SK-N-SH (cell line): ENCODE results near the gene RPL19. TPM values are rescaled to one million over a fixed set of nuclear protein-coding genes. Genes with fewer than 3 reads are reported as not detected.

Experiments used
- CTCF ChIA-PET: fragments of 300-600, 350-600 bp; formaldehyde crosslinking; extraction: SDS; loops from one replicate; lab custom pipeline; 2021; lab: Yijun Ruan, JAX
- POLR2A ChIA-PET: fragments of 350-600 bp; sonication (Branson Sonifier 250); formaldehyde crosslinking; extraction: SDS; loops from one replicate; lab custom pipeline; 2020; ENCODE audit warnings: antibody characterized with exemption, inconsistent platforms; lab: Yijun Ruan, JAX
- DNase-seq: peaks from one replicate; pipeline ENCODE4 v3.0.0; 2012
- H2AFZ ChIP-seq: fragments of 200-600 bp; sonication (generic); 2 replicates; pipeline ENCODE4 v1.8.1; 2016; ENCODE audit warnings: antibody characterized with exemption, mild to moderate bottlenecking, low read depth
- H3F3A ChIP-seq: fragments of 200-600 bp; sonication (generic); replicated peaks from 2 replicates; pipeline ENCODE3; 2016; ENCODE audit warnings: antibody characterized with exemption, mild to moderate bottlenecking; ENCODE audit not compliant: insufficient read depth
- H3K27ac ChIP-seq, 2 experiments: fragments of 200-500 bp in 1 of 2; fragments of 200-600 bp in 1 of 2; sonication (Bioruptor generic) in 1 of 2; sonication (generic), shearing (Covaris generic) in 1 of 2; 2 replicates each; pipeline versions ENCODE4 v1.5.1 to v1.6.1; 2014 to 2016; ENCODE audit warnings: low read depth in 2 of 2, inconsistent platforms in 1 of 2, low read length in 1 of 2, mild to moderate bottlenecking in 1 of 2, mixed read lengths in 1 of 2
- H3K27me3 ChIP-seq: fragments of 200-600 bp; sonication (generic), shearing (Covaris generic); 2 replicates; pipeline ENCODE4 v1.6.1; 2016; ENCODE audit warnings: mixed run types; ENCODE audit not compliant: insufficient read depth
- H3K36me3 ChIP-seq, 2 experiments: fragments of 200-500 bp in 1 of 2; fragments of 200-600 bp in 1 of 2; sonication (Bioruptor generic) in 1 of 2; sonication (generic) in 1 of 2; replicated peaks in 1 of 2; 2 replicates each; pipeline versions ENCODE3 to v1.5.1; 2014 to 2016; ENCODE audit warnings: low read length in 1 of 2, mild to moderate bottlenecking in 1 of 2; ENCODE audit not compliant: insufficient read depth in 2 of 2, control insufficient read depth in 1 of 2
- H3K4me1 ChIP-seq, 2 experiments: fragments of 200-500 bp in 1 of 2; fragments of 200-600 bp in 1 of 2; sonication (Bioruptor generic) in 1 of 2; sonication (generic), shearing (Covaris generic) in 1 of 2; 2 replicates each; pipeline versions ENCODE4 v1.5.1 to v1.6.1; 2014 to 2016; ENCODE audit warnings: low read depth in 1 of 2, low read length in 1 of 2, mixed run types in 1 of 2; ENCODE audit not compliant: insufficient read depth in 2 of 2, control insufficient read depth in 1 of 2
- H3K4me2 ChIP-seq: fragments of 200-600 bp; sonication (generic), shearing (Covaris generic); 2 replicates; pipeline ENCODE4 v1.6.1; 2017; ENCODE audit warnings: mixed run types
- H3K4me3 ChIP-seq, 2 experiments: fragments of 200-500 bp in 1 of 2; fragments of 200-600 bp in 1 of 2; sonication (Bioruptor generic) in 1 of 2; sonication (generic), shearing (Covaris generic) in 1 of 2; 2 replicates each; pipeline versions ENCODE4 v1.5.1 to v1.8.1; 2014 to 2016; ENCODE audit warnings: low read depth in 2 of 2, inconsistent platforms in 1 of 2, low read length in 1 of 2, mild to moderate bottlenecking in 1 of 2, mixed read lengths in 1 of 2, moderate library complexity in 1 of 2
- H3K79me2 ChIP-seq: fragments of 200-600 bp; sonication (generic); 2 replicates; pipeline ENCODE4 v1.8.1; 2017; ENCODE audit warnings: mild to moderate bottlenecking; ENCODE audit not compliant: insufficient read depth
- H3K9ac ChIP-seq: fragments of 200-600 bp; sonication (generic); 2 replicates; pipeline ENCODE4 v1.6.1; 2017; ENCODE audit warnings: mixed run types
- H3K9me2 ChIP-seq: fragments of 200-600 bp; sonication (generic); 2 replicates; pipeline ENCODE4 v1.6.1; 2017; ENCODE audit warnings: mixed run types
- H3K9me3 ChIP-seq: fragments of 200-600 bp; sonication (generic); 2 replicates; pipeline ENCODE4 v1.6.1; 2017; ENCODE audit warnings: mixed run types, mild to moderate bottlenecking, moderate library complexity
- H4K20me1 ChIP-seq: fragments of 200-600 bp; sonication (generic); 2 replicates; pipeline ENCODE4 v1.6.1; 2017; ENCODE audit warnings: mild to moderate bottlenecking, mixed run types; ENCODE audit not compliant: insufficient read depth
- FOXM1 ChIP-seq: IDR thresholded peaks from 2 replicates; pipeline ENCODE4 v1.4.0; 2012; ENCODE audit warnings: low read depth, mild to moderate bottlenecking
- GABPA ChIP-seq: IDR thresholded peaks from 2 replicates; pipeline ENCODE4 v1.4.0; 2012; ENCODE audit warnings: low read depth, mild to moderate bottlenecking
- GATA2 ChIP-seq: sonication (generic); formaldehyde crosslinking; IDR thresholded peaks from 2 replicates; pipeline ENCODE4 v1.5.0; 2020; ENCODE audit warnings: mild to moderate bottlenecking, missing genetic modification reagents
- MEF2A ChIP-seq: IDR thresholded peaks from 2 replicates; pipeline ENCODE4 v1.4.0; 2012; ENCODE audit warnings: low read depth, borderline replicate concordance
- NFIC ChIP-seq: IDR thresholded peaks from 2 replicates; pipeline ENCODE4 v1.4.0; 2012; ENCODE audit warnings: borderline replicate concordance
- RAD21 ChIP-seq: IDR thresholded peaks from 2 replicates; pipeline ENCODE4 v1.6.1; 2012; ENCODE audit warnings: mild to moderate bottlenecking, low read length
- SIN3A ChIP-seq: IDR thresholded peaks from 2 replicates; pipeline ENCODE4 v1.6.1; 2012; ENCODE audit warnings: low read depth, mild to moderate bottlenecking, low read length, moderate library complexity, borderline replicate concordance
- TCF12 ChIP-seq: IDR thresholded peaks from 2 replicates; pipeline ENCODE4 v1.4.0; 2012
- TEAD4 ChIP-seq: IDR thresholded peaks from 2 replicates; pipeline ENCODE4 v1.4.0; 2012; ENCODE audit warnings: mild to moderate bottlenecking, borderline replicate concordance; ENCODE audit not compliant: insufficient read depth
- YY1 ChIP-seq: IDR thresholded peaks from 2 replicates; pipeline ENCODE4 v1.4.0; 2012; ENCODE audit warnings: low read depth, mild to moderate bottlenecking
- WGBS: methylation state at CpG from one replicate; pipeline ENCODE4 v1.1.6; 2017; ENCODE audit warnings: low lambda C conversion rate; 5-methylcytosine and 5-hydroxymethylcytosine counted together
- polyA plus RNA-seq, 3 experiments: library from polyadenylated mRNA; depleted of rRNA; stranded (reverse); fragments of >200 nt; gene quantifications; 2 replicates each; pipeline ENCODE4 v1.2.3, GENCODE V29; 2012
- TF ChIP-seq, protein P1 (sequence below): fragments of 200-600 bp; sonication (generic); IDR thresholded peaks from 2 replicates; pipeline ENCODE4 v1.6.1; 2017; ENCODE audit warnings: antibody characterized with exemption, mild to moderate bottlenecking, moderate library complexity
- TF ChIP-seq, protein P2 (sequence below): fragments of 150-350 bp; IDR thresholded peaks from 2 replicates; pipeline ENCODE4 v1.6.1; 2016; ENCODE audit warnings: mild to moderate bottlenecking, low read depth, low read length
- TF ChIP-seq, protein P3 (sequence below): fragments of 150-350 bp; IDR thresholded peaks from 2 replicates; pipeline ENCODE4 v1.6.1; 2017; ENCODE audit warnings: antibody characterized with exemption, low read length, low read depth, borderline replicate concordance
- TF ChIP-seq, protein P4 (sequence below): IDR thresholded peaks from 2 replicates; pipeline ENCODE4; 2012

Gene RPL19
- polyA plus RNA-seq, 1 of the 3 experiments (the other 2 are of a cell fraction): 3,473 TPM

DNA sequence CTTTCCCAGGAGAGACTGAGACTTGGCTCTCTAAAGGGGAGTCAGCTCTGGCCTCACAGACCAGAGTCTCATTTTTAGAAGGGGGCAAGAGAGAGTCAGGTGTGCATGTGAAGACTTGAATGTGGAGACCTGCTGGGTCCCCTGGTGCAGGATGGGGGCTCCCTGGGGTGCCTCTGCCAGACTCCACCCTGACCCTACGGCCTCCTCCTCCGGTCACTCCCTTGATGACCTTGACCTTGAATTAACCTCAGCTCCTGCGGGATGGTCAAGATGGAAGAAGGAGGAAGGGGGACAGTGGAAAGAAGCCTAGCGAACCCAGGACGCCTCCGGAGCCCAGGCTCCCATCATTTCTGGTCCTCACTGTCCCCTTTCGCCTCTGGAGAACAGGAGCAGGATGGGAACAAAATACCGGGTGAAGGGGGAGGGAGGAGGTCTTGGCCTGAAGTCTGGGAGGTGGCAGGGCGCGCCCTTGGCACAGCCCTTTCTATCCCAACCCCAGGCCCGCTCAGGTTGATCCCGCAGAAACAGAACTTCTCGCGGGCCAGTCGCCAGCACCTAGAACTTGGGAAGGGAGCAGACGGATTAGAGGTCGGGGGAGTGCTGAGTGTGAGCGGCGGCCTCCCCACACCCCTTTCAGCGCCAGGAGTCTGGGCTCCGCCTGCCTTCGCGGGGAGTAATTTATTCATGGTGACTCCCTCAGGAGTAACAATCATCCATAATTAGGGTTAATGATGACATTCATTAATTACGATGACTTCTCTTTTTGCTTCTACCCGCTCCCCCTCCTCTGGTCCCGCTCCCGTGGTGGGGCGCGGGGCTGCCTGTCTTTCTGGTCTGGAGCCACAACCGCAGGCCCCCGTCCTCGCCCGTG, 24.1 kb downstream of the RPL19 start:
- H3K27me3 ChIP-seq: no peaks in the 10 kb centered on the region
- CTCF ChIA-PET: interaction anchor here (1.1 to 3.9 kb wide), 7 partner anchors 8 to 23 kb away, joined by 3 to 31 read pairs (median 5); no protein-coding TSS in a partner anchor
- no peak for DNase-seq

DNA sequence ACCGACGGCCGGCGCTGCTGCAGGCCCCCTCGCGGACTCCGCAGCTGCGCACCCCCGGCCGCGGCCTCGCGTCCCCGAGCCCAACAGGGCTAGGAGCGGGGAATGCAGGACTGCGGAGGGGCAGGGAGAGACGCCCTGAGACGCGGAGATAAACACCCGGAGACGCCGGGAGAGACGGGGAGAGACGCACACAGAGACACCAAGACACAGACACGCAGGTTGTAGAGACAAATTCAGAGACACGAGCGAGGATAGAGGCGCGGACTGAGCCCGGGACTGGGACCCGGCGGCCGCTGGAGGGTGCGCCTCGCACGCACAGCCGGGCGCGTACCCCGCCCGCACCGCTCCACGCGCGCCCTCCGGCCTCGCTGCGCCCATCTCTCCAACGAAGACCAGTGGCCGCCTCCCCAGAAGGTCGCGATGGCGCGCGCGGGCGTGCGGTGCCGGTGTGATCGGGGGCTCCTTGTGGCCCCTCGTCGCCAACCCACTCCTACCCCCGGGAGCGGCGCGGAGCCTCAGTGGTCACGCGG, 24.8 kb downstream of the RPL19 start:
- Histone ChIP-seq H3K4me2 (peak overlapping the region; percentile 70), H3K9me2 (no peaks in the 10 kb centered on the region), H3K27me3 (no peaks in the 10 kb centered on the region), H3K9ac (no peak overlapping the region), H3K4me1 (peaks cover 8 to 9% of the 10 kb centered on the region in 2 experiments; a peak in 2 of 4 replicates), H3K27ac (no peak overlapping the region), H2AFZ (no peak overlapping the region), H4K20me1 (no peaks in the 10 kb centered on the region), H3K79me2 (no peaks in the 10 kb centered on the region), H3K4me3 (peak overlapping the region; percentile 50 to 55; a peak in 3 of 4 replicates), H3K36me3 (no peaks in the 10 kb centered on the region), H3K9me3 (no peaks in the 10 kb centered on the region), H3F3A (peaks cover 6% of the 10 kb centered on the region)
- peak; percentile 69 for DNase-seq
- ChIA-PET POLR2A (no interaction called here), CTCF (interaction anchor here (1.9 to 3.9 kb wide), 2 partner anchors 11 to 19 kb away, joined by 8 to 31 read pairs; no protein-coding TSS in a partner anchor)
- 37% methylated on average over 28 of the region's 68 CpGs for WGBS
- TF ChIP-seq, protein P1, sequence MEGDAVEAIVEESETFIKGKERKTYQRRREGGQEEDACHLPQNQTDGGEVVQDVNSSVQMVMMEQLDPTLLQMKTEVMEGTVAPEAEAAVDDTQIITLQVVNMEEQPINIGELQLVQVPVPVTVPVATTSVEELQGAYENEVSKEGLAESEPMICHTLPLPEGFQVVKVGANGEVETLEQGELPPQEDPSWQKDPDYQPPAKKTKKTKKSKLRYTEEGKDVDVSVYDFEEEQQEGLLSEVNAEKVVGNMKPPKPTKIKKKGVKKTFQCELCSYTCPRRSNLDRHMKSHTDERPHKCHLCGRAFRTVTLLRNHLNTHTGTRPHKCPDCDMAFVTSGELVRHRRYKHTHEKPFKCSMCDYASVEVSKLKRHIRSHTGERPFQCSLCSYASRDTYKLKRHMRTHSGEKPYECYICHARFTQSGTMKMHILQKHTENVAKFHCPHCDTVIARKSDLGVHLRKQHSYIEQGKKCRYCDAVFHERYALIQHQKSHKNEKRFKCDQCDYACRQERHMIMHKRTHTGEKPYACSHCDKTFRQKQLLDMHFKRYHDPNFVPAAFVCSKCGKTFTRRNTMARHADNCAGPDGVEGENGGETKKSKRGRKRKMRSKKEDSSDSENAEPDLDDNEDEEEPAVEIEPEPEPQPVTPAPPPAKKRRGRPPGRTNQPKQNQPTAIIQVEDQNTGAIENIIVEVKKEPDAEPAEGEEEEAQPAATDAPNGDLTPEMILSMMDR: no peak
- TF ChIP-seq NFIC: no peak
- TF ChIP-seq, protein P2, sequence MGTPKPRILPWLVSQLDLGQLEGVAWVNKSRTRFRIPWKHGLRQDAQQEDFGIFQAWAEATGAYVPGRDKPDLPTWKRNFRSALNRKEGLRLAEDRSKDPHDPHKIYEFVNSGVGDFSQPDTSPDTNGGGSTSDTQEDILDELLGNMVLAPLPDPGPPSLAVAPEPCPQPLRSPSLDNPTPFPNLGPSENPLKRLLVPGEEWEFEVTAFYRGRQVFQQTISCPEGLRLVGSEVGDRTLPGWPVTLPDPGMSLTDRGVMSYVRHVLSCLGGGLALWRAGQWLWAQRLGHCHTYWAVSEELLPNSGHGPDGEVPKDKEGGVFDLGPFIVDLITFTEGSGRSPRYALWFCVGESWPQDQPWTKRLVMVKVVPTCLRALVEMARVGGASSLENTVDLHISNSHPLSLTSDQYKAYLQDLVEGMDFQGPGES: no peak
- TF ChIP-seq MEF2A: no peak
- TF ChIP-seq TCF12: no peak
- TF ChIP-seq GATA2 (CRISPR knock-in tag): no peak
- TF ChIP-seq SIN3A: no peak
- no peak for TF ChIP-seq FOXM1

More for the DNA sequence above, 24.1 kb downstream of the RPL19 start:
- Histone ChIP-seq H3F3A (peaks cover 6% of the 10 kb centered on the region), H3K79me2 (no peaks in the 10 kb centered on the region), H3K9ac (no peak overlapping the region), H3K4me2 (no peak overlapping the region), H4K20me1 (no peaks in the 10 kb centered on the region), H3K4me3 (no peak overlapping the region), H3K4me1 (peaks cover 3 to 9% of the 10 kb centered on the region in 2 experiments; a peak in 2 of 4 replicates), H2AFZ (no peak overlapping the region), H3K9me2 (no peaks in the 10 kb centered on the region), H3K27ac (no peak overlapping the region), H3K9me3 (no peaks in the 10 kb centered on the region), H3K36me3 (no peaks in the 10 kb centered on the region)
- POLR2A ChIA-PET: interaction anchor here (0.6 to 0.8 kb wide), 2 partner anchors 11 to 24 kb away, joined by 3 read pairs; partner anchors contain the start of gene RPL19
- TF ChIP-seq TEAD4 (no peak), RAD21 (no peak), GABPA (no peak), YY1 (no peak)
- TF ChIP-seq, protein P3, sequence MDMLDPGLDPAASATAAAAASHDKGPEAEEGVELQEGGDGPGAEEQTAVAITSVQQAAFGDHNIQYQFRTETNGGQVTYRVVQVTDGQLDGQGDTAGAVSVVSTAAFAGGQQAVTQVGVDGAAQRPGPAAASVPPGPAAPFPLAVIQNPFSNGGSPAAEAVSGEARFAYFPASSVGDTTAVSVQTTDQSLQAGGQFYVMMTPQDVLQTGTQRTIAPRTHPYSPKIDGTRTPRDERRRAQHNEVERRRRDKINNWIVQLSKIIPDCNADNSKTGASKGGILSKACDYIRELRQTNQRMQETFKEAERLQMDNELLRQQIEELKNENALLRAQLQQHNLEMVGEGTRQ: no peak
- TF ChIP-seq, protein P1: no peak
- TF ChIP-seq, protein P4, sequence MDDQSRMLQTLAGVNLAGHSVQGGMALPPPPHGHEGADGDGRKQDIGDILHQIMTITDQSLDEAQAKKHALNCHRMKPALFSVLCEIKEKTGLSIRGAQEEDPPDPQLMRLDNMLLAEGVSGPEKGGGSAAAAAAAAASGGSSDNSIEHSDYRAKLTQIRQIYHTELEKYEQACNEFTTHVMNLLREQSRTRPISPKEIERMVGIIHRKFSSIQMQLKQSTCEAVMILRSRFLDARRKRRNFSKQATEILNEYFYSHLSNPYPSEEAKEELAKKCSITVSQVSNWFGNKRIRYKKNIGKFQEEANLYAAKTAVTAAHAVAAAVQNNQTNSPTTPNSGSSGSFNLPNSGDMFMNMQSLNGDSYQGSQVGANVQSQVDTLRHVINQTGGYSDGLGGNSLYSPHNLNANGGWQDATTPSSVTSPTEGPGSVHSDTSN: no peak
- WGBS: 90% methylated on average over 32 of the region's 33 CpGs
